ENCODE data around the gene PCGF3. TPM values are rescaled to one million over a fixed set of nuclear protein-coding genes. Genes with fewer than 3 reads are reported as not detected.

PCGF3 gene
- total RNA-seq, 3 donors from 2014 or later = 60.6 to 71.7 (median 69.4) TPM

- Histone ChIP-seq H3K9me3 (no peaks in the 10 kb centered on the region), H3K27me3 (no peaks in the 10 kb centered on the region), H3K4me3 (no peak overlapping the region), H3K27ac (no peak overlapping the region), H3K36me3 (no peaks in the 10 kb centered on the region), H3K4me1 (no peaks in the 10 kb centered on the region)
- DNase-seq (ENCODE audit: low spot score in 2 of 2) = no peak
- intact Hi-C loops (cut with DNase I; ENCODE audit: low total_unique reads) = no loop called here
- TF ChIP-seq POLR2A (IDR thresholded peaks at IDR 0.05) (no peak), POLR2AphosphoS5 (IDR thresholded peaks at IDR 0.05) (no peak)
- TF ChIP-seq, protein P1, sequence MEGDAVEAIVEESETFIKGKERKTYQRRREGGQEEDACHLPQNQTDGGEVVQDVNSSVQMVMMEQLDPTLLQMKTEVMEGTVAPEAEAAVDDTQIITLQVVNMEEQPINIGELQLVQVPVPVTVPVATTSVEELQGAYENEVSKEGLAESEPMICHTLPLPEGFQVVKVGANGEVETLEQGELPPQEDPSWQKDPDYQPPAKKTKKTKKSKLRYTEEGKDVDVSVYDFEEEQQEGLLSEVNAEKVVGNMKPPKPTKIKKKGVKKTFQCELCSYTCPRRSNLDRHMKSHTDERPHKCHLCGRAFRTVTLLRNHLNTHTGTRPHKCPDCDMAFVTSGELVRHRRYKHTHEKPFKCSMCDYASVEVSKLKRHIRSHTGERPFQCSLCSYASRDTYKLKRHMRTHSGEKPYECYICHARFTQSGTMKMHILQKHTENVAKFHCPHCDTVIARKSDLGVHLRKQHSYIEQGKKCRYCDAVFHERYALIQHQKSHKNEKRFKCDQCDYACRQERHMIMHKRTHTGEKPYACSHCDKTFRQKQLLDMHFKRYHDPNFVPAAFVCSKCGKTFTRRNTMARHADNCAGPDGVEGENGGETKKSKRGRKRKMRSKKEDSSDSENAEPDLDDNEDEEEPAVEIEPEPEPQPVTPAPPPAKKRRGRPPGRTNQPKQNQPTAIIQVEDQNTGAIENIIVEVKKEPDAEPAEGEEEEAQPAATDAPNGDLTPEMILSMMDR (IDR thresholded peaks at IDR 0.05) = no peak
These were observed 5.6 kb upstream of the PCGF3 start for GRCh38 chr4:699816-700580.

- Histone ChIP-seq H3K36me3 (no peaks in the 10 kb centered on the region), H3K27ac (no peak overlapping the region), H3K27me3 (no peaks in the 10 kb centered on the region), H3K9me3 (no peaks in the 10 kb centered on the region), H3K4me3 (no peak overlapping the region), H3K4me1 (no peaks in the 10 kb centered on the region)
- intact Hi-C loops (cut with DNase I; ENCODE audit: low total_unique reads) = no loop called here
- TF ChIP-seq, protein P1 (IDR thresholded peaks at IDR 0.05) = no peak
- TF ChIP-seq POLR2AphosphoS5 (IDR thresholded peaks at IDR 0.05) (no peak), POLR2A (IDR thresholded peaks at IDR 0.05) (no peak)
- no peak for DNase-seq (ENCODE audit: low spot score in 2 of 2)
These were observed 4.9 kb upstream of the PCGF3 start for GRCh38 chr4:700587-701264.

GRCh38 chr4:702618-703048 lies 3.0 kb upstream of the PCGF3 start:
- intact Hi-C loops (cut with DNase I; ENCODE audit: low total_unique reads) = no loop called here
- Histone ChIP-seq H3K9me3 (no peaks in the 10 kb centered on the region), H3K4me3 (no peak overlapping the region), H3K4me1 (no peaks in the 10 kb centered on the region), H3K27ac (no peak overlapping the region), H3K27me3 (no peaks in the 10 kb centered on the region), H3K36me3 (no peaks in the 10 kb centered on the region)
- DNase-seq (ENCODE audit: low spot score in 2 of 2) = no peak
- TF ChIP-seq, protein P1 (IDR thresholded peaks at IDR 0.05) = no peak
- no peak for TF ChIP-seq POLR2AphosphoS5 (IDR thresholded peaks at IDR 0.05)
- no peak for TF ChIP-seq POLR2A (IDR thresholded peaks at IDR 0.05)

DNA sequence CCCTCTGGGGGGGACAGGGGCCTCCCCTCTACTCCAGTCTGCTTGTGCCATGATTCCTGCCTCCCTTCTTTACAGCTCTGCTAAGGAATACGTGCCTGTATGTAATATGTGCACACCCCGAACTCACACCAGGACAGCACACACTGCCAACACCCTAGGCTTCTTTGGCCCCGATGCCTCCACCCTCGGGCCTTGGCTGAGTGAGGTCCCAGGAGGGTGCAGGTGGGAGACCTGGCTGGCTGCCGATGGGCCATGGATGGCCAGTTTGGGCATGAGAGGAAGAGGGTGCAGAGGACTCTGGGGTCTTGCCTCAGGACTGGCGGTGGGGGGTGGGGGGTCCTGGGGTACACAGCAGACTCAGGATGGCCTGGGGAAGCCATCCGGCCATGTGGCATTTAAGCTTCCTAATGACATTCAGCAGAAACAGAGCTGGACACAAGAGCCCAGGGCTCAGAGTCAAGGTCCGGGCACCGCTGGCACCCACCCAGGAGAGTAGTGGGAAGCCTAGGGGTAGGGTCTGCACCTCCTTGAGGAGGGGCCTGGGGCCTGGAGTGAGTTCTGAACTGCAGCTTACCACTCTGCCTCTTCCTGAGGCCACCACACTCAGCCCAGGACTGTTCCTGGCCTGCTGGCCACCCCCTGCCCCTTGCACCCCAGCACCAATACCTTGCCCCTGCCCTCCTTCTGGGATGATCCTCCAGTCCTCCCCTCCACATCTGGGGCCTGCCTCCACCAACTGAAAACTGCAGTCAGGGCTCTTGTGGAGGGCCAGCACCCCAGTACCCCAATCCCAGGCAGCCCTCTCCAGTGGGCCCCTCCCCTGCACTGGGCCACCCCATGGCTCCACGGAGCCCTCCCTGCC lies 2.1 kb upstream of the PCGF3 start:
- intact Hi-C loops (cut with DNase I; ENCODE audit: low total_unique reads) = no loop called here
- H3K27ac ChIP-seq = no peak overlapping the region
- H3K9me3 ChIP-seq = no peaks in the 10 kb centered on the region
- DNase-seq (ENCODE audit: low spot score in 2 of 2) = no peak
- no peak for TF ChIP-seq POLR2AphosphoS5 (IDR thresholded peaks at IDR 0.05)
- TF ChIP-seq, protein P1 (IDR thresholded peaks at IDR 0.05) = no peak
- TF ChIP-seq POLR2A (IDR thresholded peaks at IDR 0.05) = no peak
- no peak overlapping the region for H3K4me3 ChIP-seq
- H3K4me1 ChIP-seq = peaks cover 0 to 6% of the 10 kb centered on the region in 2 donors
- H3K36me3 ChIP-seq = no peaks in the 10 kb centered on the region
- no peaks in the 10 kb centered on the region for H3K27me3 ChIP-seq
